ENCODE measurements around the gene RYR3. TPM values are rescaled to one million over a fixed set of nuclear protein-coding genes. Genes with fewer than 3 reads are reported as not detected.

RYR3 gene
- total RNA-seq, 1 experiment from 2014 or later: not detected

GRCh38 chr15:33641069-33641468 lies 330.3 kb downstream of the RYR3 start:
- BruUV-seq (replicated peaks): no TSS peak
- ChIA-PET POLR2A (interaction anchor here (0.6 kb wide), 1 partner anchor 672 kb away, joined by 3 read pairs; no protein-coding TSS in a partner anchor), CTCF (interaction anchor here (0.7 kb wide), 1 partner anchor 44 kb away, joined by 3 read pairs; no protein-coding TSS in a partner anchor)
- Mint-ChIP-seq H3K27ac (ENCODE audit: low read depth, unreplicated experiment) (no peak overlapping the region), H3K27me3 (ENCODE audit: insufficient read depth, unreplicated experiment) (peaks cover 89% of the 10 kb centered on the region), H3K36me3 (ENCODE audit: insufficient read depth, unreplicated experiment) (no peaks in the 10 kb centered on the region), H3K4me1 (ENCODE audit: insufficient read depth, unreplicated experiment) (no peaks in the 10 kb centered on the region), H3K9me3 (ENCODE audit: unreplicated experiment) (no peaks in the 10 kb centered on the region), H3K4me3 (ENCODE audit: unreplicated experiment) (no peak overlapping the region)
- no peak for DNase-seq (ENCODE audit: unreplicated experiment)
- TF ChIP-seq CTCF (IDR thresholded peaks at IDR 0.05; ENCODE audit: unreplicated experiment): no peak
- intact Hi-C loops (cut with micrococcal nuclease): no loop called here

GRCh38 chr15:33644304-33644703 lies 333.5 kb downstream of the RYR3 start:
- Mint-ChIP-seq H3K36me3 (ENCODE audit: insufficient read depth, unreplicated experiment) (no peaks in the 10 kb centered on the region), H3K9me3 (ENCODE audit: unreplicated experiment) (no peaks in the 10 kb centered on the region), H3K4me1 (ENCODE audit: insufficient read depth, unreplicated experiment) (no peaks in the 10 kb centered on the region), H3K27ac (ENCODE audit: low read depth, unreplicated experiment) (no peak overlapping the region), H3K27me3 (ENCODE audit: insufficient read depth, unreplicated experiment) (peaks cover 99% of the 10 kb centered on the region), H3K4me3 (ENCODE audit: unreplicated experiment) (no peak overlapping the region)
- ChIA-PET POLR2A (no interaction called here), CTCF (no interaction called here)
- BruUV-seq (replicated peaks): no TSS peak
- no peak for TF ChIP-seq CTCF (IDR thresholded peaks at IDR 0.05; ENCODE audit: unreplicated experiment)
- intact Hi-C loops (cut with micrococcal nuclease): no loop called here
- no peak for DNase-seq (ENCODE audit: unreplicated experiment)

GRCh38 chr15:33646744-33647143 lies 336.0 kb downstream of the RYR3 start:
- no peak for DNase-seq (ENCODE audit: unreplicated experiment)
- TF ChIP-seq CTCF (IDR thresholded peaks at IDR 0.05; ENCODE audit: unreplicated experiment): no peak
- Mint-ChIP-seq H3K36me3 (ENCODE audit: insufficient read depth, unreplicated experiment) (no peaks in the 10 kb centered on the region), H3K27me3 (ENCODE audit: insufficient read depth, unreplicated experiment) (peaks cover 80% of the 10 kb centered on the region), H3K4me3 (ENCODE audit: unreplicated experiment) (no peak overlapping the region), H3K4me1 (ENCODE audit: insufficient read depth, unreplicated experiment) (no peaks in the 10 kb centered on the region), H3K27ac (ENCODE audit: low read depth, unreplicated experiment) (no peak overlapping the region), H3K9me3 (ENCODE audit: unreplicated experiment) (no peaks in the 10 kb centered on the region)
- BruUV-seq (replicated peaks): no TSS peak
- ChIA-PET POLR2A (no interaction called here), CTCF (interaction anchor here (0.9 to 1.0 kb wide), 2 partner anchors 10 to 54 kb away, joined by 4 read pairs; no protein-coding TSS in a partner anchor)
- intact Hi-C loops (cut with micrococcal nuclease): no loop called here

- H3K36me3 Mint-ChIP-seq (ENCODE audit: insufficient read depth, unreplicated experiment): no peaks in the 10 kb centered on the region
- no peaks in the 10 kb centered on the region for H3K4me1 Mint-ChIP-seq (ENCODE audit: insufficient read depth, unreplicated experiment)
- BruUV-seq (replicated peaks): no TSS peak
- no peak for TF ChIP-seq CTCF (IDR thresholded peaks at IDR 0.05; ENCODE audit: unreplicated experiment)
- peaks cover 53% of the 10 kb centered on the region for H3K27me3 Mint-ChIP-seq (ENCODE audit: insufficient read depth, unreplicated experiment)
- CTCF ChIA-PET: no interaction called here
- no peak overlapping the region for H3K4me3 Mint-ChIP-seq (ENCODE audit: unreplicated experiment)
- intact Hi-C loops (cut with micrococcal nuclease): no loop called here
- H3K27ac Mint-ChIP-seq (ENCODE audit: low read depth, unreplicated experiment): no peak overlapping the region
- POLR2A ChIA-PET: no interaction called here
- DNase-seq (ENCODE audit: unreplicated experiment): no peak
- H3K9me3 Mint-ChIP-seq (ENCODE audit: unreplicated experiment): no peaks in the 10 kb centered on the region
Observed at GRCh38 chr15:33649217-33649933, 338.6 kb downstream of the RYR3 start.

All from MCF 10A (cell line).